Pulmonary artery endothelial cell (primary cell): ENCODE data around the gene EPB41L4B. TPM values are rescaled to one million over a fixed set of nuclear protein-coding genes. Genes with fewer than 3 reads are reported as not detected.
"Not testable (repeated sequence)": the region's sequence is repeated elsewhere in the genome, so short reads cannot be mapped to it uniquely, and the experiment has no call there.

Experiments
- DNase-seq: peaks from one replicate; pipeline ENCODE4 v3.0.0-alpha.2; 2011; ENCODE audit warnings: low read depth, low spot score
- total RNA-seq: library from RNA; depleted of rRNA; stranded (reverse); fragments of >200 nt; gene quantifications from 2 replicates; pipeline ENCODE4 v1.2.3, GENCODE V29; 2014

The EPB41L4B gene
- total RNA-seq, 1 donor from 2014 or later, result 0.92 TPM

- DNase-seq, result no peak
Observed at GRCh38 chr9:109301012-109301411, 19.8 kb downstream of the EPB41L4B start.

GRCh38 chr9:109299891-109300290 lies 21.0 kb downstream of the EPB41L4B start:
- DNase-seq, result no peak

GRCh38 chr9:109297899-109298298 lies 23.0 kb downstream of the EPB41L4B start:
- no peak for DNase-seq

GRCh38 chr9:109295221-109296130 lies 25.4 kb downstream of the EPB41L4B start:
- no peak for DNase-seq

GRCh38 chr9:109290385-109290784 lies 30.5 kb downstream of the EPB41L4B start:
- DNase-seq, result no peak

- no peak for DNase-seq
Observed at GRCh38 chr9:109289931-109290330, 30.9 kb downstream of the EPB41L4B start.

GRCh38 chr9:109289186-109289585 lies 31.7 kb downstream of the EPB41L4B start:
- DNase-seq, result no peak

- no peak for DNase-seq
Observed at GRCh38 chr9:109286981-109287380, 33.9 kb downstream of the EPB41L4B start.

GRCh38 chr9:109286571-109286977 lies 34.3 kb downstream of the EPB41L4B start:
- DNase-seq, result no peak

GRCh38 chr9:109283672-109284071 lies 37.2 kb downstream of the EPB41L4B start:
- DNase-seq, result not testable (repeated sequence)

- DNase-seq, result no peak
Observed at GRCh38 chr9:109283012-109283411, 37.8 kb downstream of the EPB41L4B start.

- no peak for DNase-seq
Observed at GRCh38 chr9:109282302-109282701, 38.6 kb downstream of the EPB41L4B start.

- no peak for DNase-seq
Observed at GRCh38 chr9:109281518-109281917, 39.3 kb downstream of the EPB41L4B start.

- DNase-seq, result no peak
Observed at GRCh38 chr9:109278848-109279247, 42.0 kb downstream of the EPB41L4B start.

GRCh38 chr9:109278216-109278615 lies 42.6 kb downstream of the EPB41L4B start:
- DNase-seq, result no peak

- no peak for DNase-seq
Observed at GRCh38 chr9:109277451-109277850, 43.4 kb downstream of the EPB41L4B start.

- no peak for DNase-seq
Observed at GRCh38 chr9:109276469-109277440, 44.1 kb downstream of the EPB41L4B start.

GRCh38 chr9:109274884-109275730 lies 45.8 kb downstream of the EPB41L4B start:
- no peak for DNase-seq

GRCh38 chr9:109273869-109274268 lies 47.0 kb downstream of the EPB41L4B start:
- DNase-seq, result no peak

GRCh38 chr9:109272745-109273144 lies 48.1 kb downstream of the EPB41L4B start:
- no peak for DNase-seq

- no peak for DNase-seq
Observed at GRCh38 chr9:109272045-109272444, 48.8 kb downstream of the EPB41L4B start.
